RWPE1 (cell line): ENCODE measurements around the gene ARHGEF28.

Experiments
- CTCF ChIA-PET: fragments of 350-600 bp; sonication (Branson Sonifier 250); formaldehyde crosslinking; extraction: SDS; loops from one replicate; lab custom pipeline; 2021; lab: Yijun Ruan, JAX
- POLR2A ChIA-PET: fragments of 400-600 bp; formaldehyde crosslinking; extraction: SDS; loops from one replicate; lab custom pipeline; 2020; ENCODE audit warnings: antibody characterized with exemption; ENCODE audit not compliant: low non-redundant PET; lab: Yijun Ruan, JAX
- DNase-seq: peaks from one replicate; pipeline ENCODE4 v3.0.0; 2012; ENCODE audit warnings: low spot score
- H3K27ac ChIP-seq: fragments of 450-650 bp; 2 replicates; pipeline ENCODE4 v1.5.1; 2017
- TF ChIP-seq, protein P1 (sequence below): fragments of 450-650 bp; conservative IDR thresholded peaks from 2 replicates; pipeline ENCODE4 v1.5.1; 2017; ENCODE audit warnings: low read depth, mild to moderate bottlenecking

The ARHGEF28 gene

DNA sequence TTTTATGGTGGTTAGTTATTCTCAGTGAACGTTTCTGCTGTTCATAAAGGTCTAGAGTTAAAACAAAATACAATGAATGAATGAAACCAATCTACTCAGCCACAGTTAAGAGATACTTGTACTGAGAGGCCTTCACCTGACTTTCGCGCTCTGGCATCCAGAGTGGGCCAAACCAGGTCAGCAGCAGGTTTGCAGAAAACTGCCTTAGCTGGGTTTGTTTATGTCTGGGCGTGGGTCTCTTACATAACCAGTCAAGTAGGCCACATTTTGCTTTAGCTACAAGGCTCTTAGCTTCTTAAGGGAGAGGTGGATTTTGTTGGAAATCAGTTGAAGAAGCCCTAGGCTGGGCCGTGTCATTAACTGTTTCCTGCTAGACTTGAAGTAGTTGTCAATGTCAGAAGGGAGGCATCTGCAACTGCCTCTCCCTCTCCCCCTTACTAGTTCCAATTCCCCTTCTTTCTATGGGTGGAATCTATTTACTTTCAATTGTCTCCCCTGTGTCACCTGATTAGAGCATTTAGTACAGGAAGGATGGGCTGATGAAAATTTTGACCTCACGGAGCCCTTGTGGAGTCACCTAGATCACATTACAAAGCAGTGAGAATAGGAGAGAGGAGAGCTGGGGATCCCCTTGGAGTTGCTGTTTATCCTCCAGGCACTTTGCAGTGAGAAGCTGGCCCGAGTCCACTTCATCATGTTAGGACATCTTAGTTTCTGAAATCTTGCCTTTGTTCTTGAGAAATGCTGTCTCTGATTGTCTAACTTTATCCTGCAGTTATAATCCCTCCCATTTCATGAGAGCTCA, 200.5 kb downstream of the ARHGEF28 start:
- ChIA-PET POLR2A (no interaction called here), CTCF (interaction anchor here (0.5 to 0.6 kb wide), 2 partner anchors 617 to 1813 kb away, joined by 3 read pairs; no protein-coding TSS in a partner anchor)
- H3K27ac ChIP-seq: peak overlapping the region; percentile 75
- DNase-seq: peak; percentile 77
- TF ChIP-seq, protein P1, sequence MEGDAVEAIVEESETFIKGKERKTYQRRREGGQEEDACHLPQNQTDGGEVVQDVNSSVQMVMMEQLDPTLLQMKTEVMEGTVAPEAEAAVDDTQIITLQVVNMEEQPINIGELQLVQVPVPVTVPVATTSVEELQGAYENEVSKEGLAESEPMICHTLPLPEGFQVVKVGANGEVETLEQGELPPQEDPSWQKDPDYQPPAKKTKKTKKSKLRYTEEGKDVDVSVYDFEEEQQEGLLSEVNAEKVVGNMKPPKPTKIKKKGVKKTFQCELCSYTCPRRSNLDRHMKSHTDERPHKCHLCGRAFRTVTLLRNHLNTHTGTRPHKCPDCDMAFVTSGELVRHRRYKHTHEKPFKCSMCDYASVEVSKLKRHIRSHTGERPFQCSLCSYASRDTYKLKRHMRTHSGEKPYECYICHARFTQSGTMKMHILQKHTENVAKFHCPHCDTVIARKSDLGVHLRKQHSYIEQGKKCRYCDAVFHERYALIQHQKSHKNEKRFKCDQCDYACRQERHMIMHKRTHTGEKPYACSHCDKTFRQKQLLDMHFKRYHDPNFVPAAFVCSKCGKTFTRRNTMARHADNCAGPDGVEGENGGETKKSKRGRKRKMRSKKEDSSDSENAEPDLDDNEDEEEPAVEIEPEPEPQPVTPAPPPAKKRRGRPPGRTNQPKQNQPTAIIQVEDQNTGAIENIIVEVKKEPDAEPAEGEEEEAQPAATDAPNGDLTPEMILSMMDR: no peak

DNA sequence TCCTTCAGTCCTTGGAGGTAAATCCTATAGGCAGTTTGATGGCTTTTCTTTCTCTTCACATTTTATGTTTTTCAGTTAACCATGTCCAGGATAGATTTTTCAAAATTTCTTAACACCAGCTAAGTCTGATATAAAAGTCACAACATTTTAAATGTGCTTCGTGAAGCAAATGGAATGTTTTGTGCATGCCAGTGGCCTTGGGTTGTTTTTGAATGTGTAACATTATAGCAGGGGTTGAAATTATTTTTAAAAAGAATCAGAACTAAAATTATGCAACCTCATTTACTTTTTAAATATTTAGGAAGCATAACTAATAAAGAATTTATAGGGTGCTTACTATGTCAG, 201.1 kb downstream of the ARHGEF28 start:
- H3K27ac ChIP-seq: no peak overlapping the region
- TF ChIP-seq, protein P1: no peak
- no peak for DNase-seq
- POLR2A ChIA-PET: no interaction called here
- CTCF ChIA-PET: interaction anchor here (0.6 kb wide), 1 partner anchor 1812 kb away, joined by 3 read pairs; no protein-coding TSS in a partner anchor

DNA sequence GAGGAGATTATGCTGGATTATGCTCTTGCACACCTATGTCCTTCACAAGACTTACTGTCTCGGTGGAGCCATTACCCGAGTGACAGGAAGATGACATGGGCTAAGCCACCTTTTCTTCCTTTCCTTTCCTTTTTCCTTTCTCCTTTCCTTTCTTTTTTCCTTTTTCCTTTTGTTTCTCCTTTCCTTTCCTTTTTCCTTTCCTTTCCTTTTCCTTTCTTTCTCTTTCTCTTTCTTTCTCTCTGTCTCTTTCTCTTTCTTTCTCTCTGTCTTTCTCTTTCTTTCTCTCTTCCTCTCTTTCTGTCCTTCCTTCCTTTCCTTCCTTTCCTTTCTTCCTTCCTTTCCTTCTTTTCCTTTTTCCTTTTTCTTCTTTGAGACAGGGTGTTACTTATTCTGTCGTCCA, 202.5 kb downstream of the ARHGEF28 start:
- CTCF ChIA-PET: interaction anchor here (0.6 kb wide), 1 partner anchor 293 kb away, joined by 3 read pairs; no protein-coding TSS in a partner anchor
- TF ChIP-seq, protein P1: no peak
- POLR2A ChIA-PET: interaction anchor here (0.6 kb wide), 1 partner anchor 256 kb away, joined by 3 read pairs; no protein-coding TSS in a partner anchor
- no peak overlapping the region for H3K27ac ChIP-seq
- DNase-seq: no peak

DNA sequence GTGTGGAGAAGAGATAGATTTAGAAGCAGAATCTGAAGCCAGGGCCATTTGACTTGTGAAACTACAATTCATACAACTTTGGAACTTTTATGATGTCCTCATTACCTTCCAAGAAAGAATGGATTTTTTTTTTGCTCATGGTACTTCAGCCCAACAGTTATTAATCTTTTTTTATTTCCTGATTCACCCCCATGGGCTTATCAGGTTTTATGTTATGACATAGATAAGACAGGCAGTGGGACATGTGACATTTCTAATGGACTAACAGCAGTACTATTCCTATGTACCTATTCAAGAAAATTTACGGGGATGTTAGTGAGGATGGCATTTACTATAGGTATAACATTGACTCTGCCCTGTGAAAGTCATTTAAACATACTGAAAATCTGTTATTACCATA, 204.7 kb downstream of the ARHGEF28 start:
- ChIA-PET CTCF (interaction anchor here (0.6 to 0.7 kb wide), 2 partner anchors 71 to 1211 kb away, joined by 3 to 4 read pairs; no protein-coding TSS in a partner anchor), POLR2A (no interaction called here)
- DNase-seq: no peak
- TF ChIP-seq, protein P1: no peak
- no peak overlapping the region for H3K27ac ChIP-seq

DNA sequence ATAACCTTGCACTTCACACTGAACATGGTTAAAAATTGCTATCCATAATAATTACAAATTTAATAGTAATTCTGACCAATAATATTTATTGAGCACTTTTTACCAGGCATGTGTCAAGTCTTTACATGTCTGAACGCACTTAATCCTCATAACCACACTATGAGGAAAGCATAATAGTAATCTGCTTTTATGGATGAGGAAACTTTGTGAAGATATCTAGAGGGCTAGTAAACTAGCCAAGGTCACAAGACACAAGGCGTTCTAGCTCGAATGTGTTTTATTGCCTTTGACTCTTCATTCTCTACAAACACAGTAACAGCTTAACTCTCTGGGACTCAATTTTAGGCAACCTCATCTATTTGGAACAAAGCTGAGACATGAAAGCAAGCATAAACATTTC, 205.1 kb downstream of the ARHGEF28 start:
- POLR2A ChIA-PET: no interaction called here
- CTCF ChIA-PET: no interaction called here
- TF ChIP-seq, protein P1: no peak
- no peak overlapping the region for H3K27ac ChIP-seq
- no peak for DNase-seq

DNA sequence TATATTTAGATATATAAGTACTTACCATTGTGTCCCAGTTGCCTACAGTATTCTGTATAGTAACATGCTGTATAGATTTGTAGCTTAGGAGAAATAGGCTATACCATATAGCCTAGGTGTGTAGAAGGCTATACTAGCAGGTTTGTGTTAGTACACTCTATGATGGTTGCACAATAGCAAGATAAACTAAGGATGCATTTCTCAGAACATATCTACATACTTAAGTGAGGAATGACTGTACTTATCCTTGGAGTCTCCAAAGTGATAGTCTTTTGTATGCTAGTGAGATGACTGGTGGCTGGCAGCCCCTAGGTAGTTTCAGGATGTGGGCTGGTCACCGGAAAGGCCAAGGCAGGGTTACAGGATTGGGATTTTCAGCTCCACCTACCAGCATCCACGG, 208.7 kb downstream of the ARHGEF28 start:
- POLR2A ChIA-PET: no interaction called here
- DNase-seq: no peak
- H3K27ac ChIP-seq: no peak overlapping the region
- TF ChIP-seq, protein P1: no peak
- CTCF ChIA-PET: no interaction called here
